Measurements from ENCODE around the gene MTUS2.
"Not testable (repeated sequence)": the region's sequence is repeated elsewhere in the genome, so short reads cannot be mapped to it uniquely, and the experiment has no call there.

The MTUS2 gene

GRCh38 chr13:29328501-29328900, 508.4 kb downstream of the MTUS2 start:
- H3K36me3 ChIP-seq (ENCODE audit: control insufficient read depth, low read length) = no peaks in the 10 kb centered on the region
- H4K20me1 ChIP-seq (ENCODE audit: control insufficient read depth, insufficient read depth, low read depth, low read length) = no peaks in the 10 kb centered on the region
- H3F3A ChIP-seq (ENCODE audit: control insufficient read depth, insufficient read depth) = no peaks in the 10 kb centered on the region
- H3K27ac ChIP-seq (ENCODE audit: low read depth, low read length) = no peak overlapping the region
- H3K9me2 ChIP-seq (replicated peaks; ENCODE audit: control insufficient read depth, low read length) = no peaks in the 10 kb centered on the region
- TF ChIP-seq EZH2phosphoT487 (IDR thresholded peaks at IDR 0.05; ENCODE audit: borderline replicate concordance, low read length) (no peak), CTCF (IDR thresholded peaks at IDR 0.05; ENCODE audit: low read depth, low read length, poor library complexity, severe bottlenecking) (no peak)
- no peak overlapping the region for H3K4me3 ChIP-seq (ENCODE audit: low read length)
- no peaks in the 10 kb centered on the region for H3K27me3 ChIP-seq (ENCODE audit: control insufficient read depth, low read length)
- H3K9me3 ChIP-seq (ENCODE audit: control insufficient read depth, insufficient read depth, low read length) = no peaks in the 10 kb centered on the region
- H3K4me1 ChIP-seq (ENCODE audit: control insufficient read depth, low read length) = no peaks in the 10 kb centered on the region
- no peaks in the 10 kb centered on the region for H3K79me2 ChIP-seq (ENCODE audit: control insufficient read depth, low read length)
- no peak overlapping the region for H3K4me2 ChIP-seq (ENCODE audit: low read length)

- no peak for TF ChIP-seq EZH2phosphoT487 (IDR thresholded peaks at IDR 0.05; ENCODE audit: borderline replicate concordance, low read length)
- no peak for TF ChIP-seq CTCF (IDR thresholded peaks at IDR 0.05; ENCODE audit: low read depth, low read length, poor library complexity, severe bottlenecking)
- Histone ChIP-seq H3K4me1 (ENCODE audit: control insufficient read depth, low read length) (no peaks in the 10 kb centered on the region), H3K27ac (ENCODE audit: low read depth, low read length) (no peak overlapping the region), H3K79me2 (ENCODE audit: control insufficient read depth, low read length) (no peaks in the 10 kb centered on the region), H3K9me2 (replicated peaks; ENCODE audit: control insufficient read depth, low read length) (no peaks in the 10 kb centered on the region), H3K27me3 (ENCODE audit: control insufficient read depth, low read length) (no peaks in the 10 kb centered on the region), H3K4me2 (ENCODE audit: low read length) (no peak overlapping the region), H4K20me1 (ENCODE audit: control insufficient read depth, insufficient read depth, low read depth, low read length) (no peaks in the 10 kb centered on the region), H3K4me3 (ENCODE audit: low read length) (no peak overlapping the region), H3K9me3 (ENCODE audit: control insufficient read depth, insufficient read depth, low read length) (no peaks in the 10 kb centered on the region), H3K36me3 (ENCODE audit: control insufficient read depth, low read length) (no peaks in the 10 kb centered on the region), H3F3A (ENCODE audit: control insufficient read depth, insufficient read depth) (no peaks in the 10 kb centered on the region)
These were observed 516.2 kb downstream of the MTUS2 start for GRCh38 chr13:29336356-29336755.

- no peak overlapping the region for H3K4me3 ChIP-seq (ENCODE audit: low read length)
- H3K4me1 ChIP-seq (ENCODE audit: control insufficient read depth, low read length) = no peaks in the 10 kb centered on the region
- no peaks in the 10 kb centered on the region for H3F3A ChIP-seq (ENCODE audit: control insufficient read depth, insufficient read depth)
- no peaks in the 10 kb centered on the region for H3K9me3 ChIP-seq (ENCODE audit: control insufficient read depth, insufficient read depth, low read length)
- H3K79me2 ChIP-seq (ENCODE audit: control insufficient read depth, low read length) = no peaks in the 10 kb centered on the region
- no peaks in the 10 kb centered on the region for H3K9me2 ChIP-seq (replicated peaks; ENCODE audit: control insufficient read depth, low read length)
- no peaks in the 10 kb centered on the region for H3K36me3 ChIP-seq (ENCODE audit: control insufficient read depth, low read length)
- TF ChIP-seq CTCF (IDR thresholded peaks at IDR 0.05; ENCODE audit: low read depth, low read length, poor library complexity, severe bottlenecking) (no peak), EZH2phosphoT487 (IDR thresholded peaks at IDR 0.05; ENCODE audit: borderline replicate concordance, low read length) (no peak)
- H4K20me1 ChIP-seq (ENCODE audit: control insufficient read depth, insufficient read depth, low read depth, low read length) = no peaks in the 10 kb centered on the region
- H3K27me3 ChIP-seq (ENCODE audit: control insufficient read depth, low read length) = no peaks in the 10 kb centered on the region
- H3K27ac ChIP-seq (ENCODE audit: low read depth, low read length) = no peak overlapping the region
- no peak overlapping the region for H3K4me2 ChIP-seq (ENCODE audit: low read length)
These were observed 519.5 kb downstream of the MTUS2 start for GRCh38 chr13:29339386-29340272.

- H3K4me2 ChIP-seq (ENCODE audit: low read length) = not testable (repeated sequence)
These were observed 525.9 kb downstream of the MTUS2 start for GRCh38 chr13:29345860-29346582.

More at GRCh38 chr13:29345860-29346582, 525.9 kb downstream of the MTUS2 start:
- not testable (repeated sequence) for H3K4me3 ChIP-seq (ENCODE audit: low read length); H3F3A ChIP-seq (ENCODE audit: control insufficient read depth, insufficient read depth); H4K20me1 ChIP-seq (ENCODE audit: control insufficient read depth, insufficient read depth, low read depth, low read length); H3K27me3 ChIP-seq (ENCODE audit: control insufficient read depth, low read length); H3K79me2 ChIP-seq (ENCODE audit: control insufficient read depth, low read length); H3K9me2 ChIP-seq (replicated peaks; ENCODE audit: control insufficient read depth, low read length); H3K4me1 ChIP-seq (ENCODE audit: control insufficient read depth, low read length); H3K9me3 ChIP-seq (ENCODE audit: control insufficient read depth, insufficient read depth, low read length); H3K36me3 ChIP-seq (ENCODE audit: control insufficient read depth, low read length); H3K27ac ChIP-seq (ENCODE audit: low read depth, low read length)

Measured in DOHH2 (cell line).